Endothelial cell of umbilical vein (primary cell): ENCODE results near the gene PHLPP1. TPM values are rescaled to one million over a fixed set of nuclear protein-coding genes. Genes with fewer than 3 reads are reported as not detected.

Experiments
- BruUV-seq: library from RNA; stranded (reverse); fragments of 400-500 nt; replicated peaks from 2 replicates; lab custom pipeline; 2021; lab: Mats Ljungman, UMichigan
- CTCF ChIA-PET: fragments of 300-600, 350-600 bp; sonication (Branson Sonifier 250); formaldehyde crosslinking; loops from one replicate; lab custom pipeline; 2021; ENCODE audit warnings: antibody characterized with exemption, inconsistent platforms; lab: Charles Lee
- POLR2A ChIA-PET: fragments of 300-600, 350-600 bp; sonication (Branson Sonifier 250); formaldehyde crosslinking; loops from one replicate; lab custom pipeline; 2021; ENCODE audit warnings: antibody characterized with exemption, inconsistent platforms; lab: Charles Lee
- DNase-seq: peaks from one replicate; pipeline ENCODE4 v3.0.0-alpha.2; 2011; ENCODE audit warnings: low read depth, low spot score
- FAIRE-seq: peaks from 2 replicates; lab custom pipeline; 2011; peaks lifted over from hg19 to GRCh38; lab: Jason Lieb, UNC
- H2AFZ ChIP-seq: 2 replicates; pipeline ENCODE4 v1.6.0; 2012; ENCODE audit warnings: low read depth, low read length, control low read depth, inconsistent platforms
- H3K27ac ChIP-seq: 2 replicates; pipeline ENCODE4 v1.5.1; 2011; ENCODE audit warnings: low read depth, mild to moderate bottlenecking, control low read depth, low read length, moderate library complexity; ENCODE audit not compliant: insufficient read depth
- H3K27me3 ChIP-seq, 2 experiments: 2 replicates each; pipeline versions ENCODE4 v1.6.0 to v1.6.1; 2011; ENCODE audit warnings: low read length in 2 of 2, mixed read lengths in 1 of 2; ENCODE audit not compliant: control insufficient read depth in 2 of 2, insufficient read depth in 2 of 2
- H3K36me3 ChIP-seq, 2 experiments: 2 replicates in 1 of 2; 3 replicates in 1 of 2; pipeline ENCODE4 v1.5.1; 2011; ENCODE audit warnings: low read length in 2 of 2, mild to moderate bottlenecking in 1 of 2, moderate library complexity in 1 of 2; ENCODE audit not compliant: control insufficient read depth in 2 of 2, insufficient read depth in 2 of 2; ENCODE audit errors: extremely low read depth in 1 of 2
- H3K4me1 ChIP-seq: 3 replicates; pipeline ENCODE4 v1.5.1; 2011; ENCODE audit warnings: mild to moderate bottlenecking, low read length; ENCODE audit not compliant: control insufficient read depth, insufficient read depth; ENCODE audit errors: extremely low read depth
- H3K4me2 ChIP-seq: 2 replicates; pipeline ENCODE4 v1.6.1; 2011; ENCODE audit warnings: low read length, control low read depth, mixed read lengths; ENCODE audit not compliant: insufficient read depth
- H3K4me3 ChIP-seq, 3 experiments: fragments of 200-600 bp in 1 of 3; sonication (generic), shearing (Covaris generic) in 1 of 3; replicated peaks in 1 of 3; 2 replicates each; pipeline ENCODE4 v1.5.1; 2011 to 2016; ENCODE audit warnings: control low read depth in 3 of 3, low read length in 3 of 3, mild to moderate bottlenecking in 2 of 3, inconsistent platforms in 1 of 3, low read depth in 1 of 3, moderate library complexity in 1 of 3; ENCODE audit not compliant: insufficient read depth in 1 of 3
- H3K79me2 ChIP-seq: 2 replicates; pipeline ENCODE4 v1.6.0; 2012; ENCODE audit warnings: low read length, inconsistent platforms; ENCODE audit not compliant: control insufficient read depth, insufficient read depth
- H3K9ac ChIP-seq: replicated peaks from 2 replicates; pipeline ENCODE3; 2011; ENCODE audit warnings: low read length, control low read depth; ENCODE audit not compliant: insufficient read depth; ENCODE audit errors: extremely low read depth
- H3K9me1 ChIP-seq: replicated peaks from 3 replicates; pipeline ENCODE4 v1.6.0; 2011; ENCODE audit warnings: mild to moderate bottlenecking, low read length; ENCODE audit not compliant: control insufficient read depth, insufficient read depth; ENCODE audit errors: extremely low read depth
- H3K9me3 ChIP-seq: replicated peaks from 2 replicates; pipeline ENCODE4 v1.5.1; 2012; ENCODE audit warnings: low read length, inconsistent platforms; ENCODE audit not compliant: control insufficient read depth, insufficient read depth
- H4K20me1 ChIP-seq: replicated peaks from 2 replicates; pipeline ENCODE3; 2011; ENCODE audit warnings: mild to moderate bottlenecking, low read length; ENCODE audit not compliant: control insufficient read depth, insufficient read depth; ENCODE audit errors: extremely low read depth
- CTCF ChIP-seq, 2 donors: IDR thresholded peaks; 1 replicate in 1 of 2; 2 replicates in 1 of 2; pipeline ENCODE4 v1.5.1; 2011; ENCODE audit warnings: low read length in 2 of 2, mild to moderate bottlenecking in 2 of 2, moderate library complexity in 2 of 2, control low read depth in 1 of 2, inconsistent platforms in 1 of 2, low read depth in 1 of 2; ENCODE audit not compliant: insufficient read depth in 1 of 2; ENCODE audit errors: extremely low read depth in 1 of 2
- EZH2 ChIP-seq: IDR thresholded peaks from 2 replicates; pipeline ENCODE4 v1.6.1; 2012; ENCODE audit warnings: borderline replicate concordance, low read depth, mild to moderate bottlenecking, moderate library complexity, low read length, inconsistent platforms; ENCODE audit not compliant: severe bottlenecking
- FOS ChIP-seq: IDR thresholded peaks from 2 replicates; pipeline ENCODE4 v1.6.1; 2011; ENCODE audit warnings: mild to moderate bottlenecking, low read length, moderate library complexity, borderline replicate concordance; ENCODE audit not compliant: insufficient read depth
- GATA2 ChIP-seq: IDR thresholded peaks from 2 replicates; pipeline ENCODE4 v1.7.0; 2011; ENCODE audit warnings: low read depth, mild to moderate bottlenecking, moderate library complexity, mixed read lengths, low read length; ENCODE audit not compliant: insufficient read length, insufficient read depth
- JUN ChIP-seq: IDR thresholded peaks from 2 replicates; pipeline ENCODE4 v1.6.1; 2011; ENCODE audit warnings: borderline replicate concordance, low read depth; ENCODE audit not compliant: insufficient read length, insufficient read depth
- MAX ChIP-seq: IDR thresholded peaks from 2 replicates; pipeline ENCODE4 v1.6.1; 2011; ENCODE audit not compliant: insufficient read depth, insufficient read length
- MYC ChIP-seq: IDR thresholded peaks from one replicate; pipeline ENCODE4 v1.6.1; 2011; ENCODE audit warnings: mild to moderate bottlenecking, low read depth, low read length
- POLR2A ChIP-seq: IDR thresholded peaks from 2 replicates; pipeline ENCODE4 v1.6.1; 2012; ENCODE audit warnings: low read depth, mild to moderate bottlenecking, control low read depth, low read length
- POLR2AphosphoS5 ChIP-seq: IDR thresholded peaks from 2 replicates; pipeline ENCODE4 v1.6.1; 2012; ENCODE audit warnings: low read depth, mild to moderate bottlenecking, control low read depth, low read length, moderate library complexity; ENCODE audit not compliant: insufficient read depth
- dilution Hi-C: fragments of 300-500 bp; cut with MboI; formaldehyde crosslinking; loops from one replicate; pipeline ENCODE4 v1.15.0; 2019; ENCODE audit warnings: low sequenced_read_pairs; ENCODE audit not compliant: extremely low pct_ligation_motif_present
- intact Hi-C: fragments of 100-400 bp; cut with micrococcal nuclease; formaldehyde crosslinking; loops from one replicate; pipeline ENCODE4 v1.10.0; 2022
- polyA plus RNA-seq, 4 experiments: library from polyadenylated mRNA; depleted of rRNA in 3 of 4; stranded (reverse) in 3 of 4; unstranded in 1 of 4; fragments of >200 nt; gene quantifications; 2 replicates each; pipeline versions ENCODE4 v1.2.1 to v1.2.3, GENCODE V29; 2011 to 2012; ENCODE audit warnings: missing spikeins in 1 of 4
- total RNA-seq: library from RNA; stranded (reverse); gene quantifications from 2 replicates; pipeline ENCODE4 v1.2.3, GENCODE V29; 2021

The PHLPP1 gene
- total and polyA plus RNA-seq, 2 donors (not counting 3 experiments of a cell fraction or from before 2014, with no cell fraction given) = 4.0 to 10.8 TPM

GRCh38 chr18:62825382-62825781, 110.0 kb downstream of the PHLPP1 start:
- no peak overlapping the region for H3K4me2 ChIP-seq
- intact Hi-C loops = no loop called here
- H3K79me2 ChIP-seq = no peaks in the 10 kb centered on the region
- H3K9ac ChIP-seq = no peak overlapping the region
- H3K36me3 ChIP-seq = no peaks in the 10 kb centered on the region
- H3K27me3 ChIP-seq = no peaks in the 10 kb centered on the region
- POLR2A ChIA-PET = no interaction called here
- H3K27ac ChIP-seq = no peak overlapping the region
- no peak overlapping the region for H2AFZ ChIP-seq
- no peak overlapping the region for H3K4me3 ChIP-seq
- dilution Hi-C loops = no loop called here
- no peaks in the 10 kb centered on the region for H3K9me1 ChIP-seq
- no peaks in the 10 kb centered on the region for H3K9me3 ChIP-seq
- FAIRE-seq = no peak
- BruUV-seq = no TSS peak
- TF ChIP-seq MYC (no peak), EZH2 (no peak), GATA2 (no peak), FOS (no peak), CTCF (IDR thresholded peaks at IDR 0.05; ENCODE audit: extremely low read depth in 1 of 2, insufficient read depth in 1 of 2, low read depth in 1 of 2, low read length in 2 of 2) (no peak), MAX (no peak), JUN (no peak), POLR2AphosphoS5 (no peak), POLR2A (no peak)
- CTCF ChIA-PET = interaction anchor here (0.6 kb wide), 1 partner anchor 25 kb away, joined by 3 read pairs; no protein-coding TSS in a partner anchor
- no peaks in the 10 kb centered on the region for H4K20me1 ChIP-seq
- DNase-seq = no peak
- H3K4me1 ChIP-seq = peaks cover 14% of the 10 kb centered on the region
